HCT116 (cell line): ENCODE measurements around the gene CBX8. TPM values are rescaled to one million over a fixed set of nuclear protein-coding genes. Genes with fewer than 3 reads are reported as not detected.

Source experiments
- ATAC-seq: fragments of 200-7000 bp; cut with Tn5 transposase; 2 replicates; pipeline ENCODE4 v1.9.1; 2020; ENCODE audit warnings: mild to moderate bottlenecking, moderate library complexity
- BruUV-seq: library from RNA; stranded (reverse); fragments of 400-500 nt; replicated peaks from 2 replicates; lab custom pipeline; 2021; lab: Mats Ljungman, UMichigan
- CTCF ChIA-PET: fragments of 300-600 bp; sonication (Branson Sonifier 250); formaldehyde crosslinking; loops from one replicate; lab custom pipeline; 2021; ENCODE audit warnings: antibody characterized with exemption; lab: Charles Lee
- POLR2A ChIA-PET: fragments of 300-600, 350-600 bp; sonication (Branson Sonifier 250); formaldehyde crosslinking; loops from one replicate; lab custom pipeline; 2021; ENCODE audit warnings: antibody characterized with exemption; lab: Charles Lee
- RAD21 ChIA-PET, 2 experiments: fragments of 300-600 bp; sonication (Branson Sonifier 250); formaldehyde crosslinking; loops; one replicate each; lab custom pipeline; 2023; ENCODE audit warnings: low total read pairs in 2 of 2; ENCODE audit not compliant: uncharacterized antibody in 2 of 2, unreplicated experiment in 2 of 2, low non-redundant PET in 1 of 2; lab: Charles Lee
- DNase-seq: peaks from one replicate; pipeline ENCODE4 v3.0.0-alpha.2; 2010; ENCODE audit warnings: low read depth, low spot score
- H2AFZ ChIP-seq: fragments of 200-600 bp; shearing (Covaris generic), sonication (generic); 2 replicates; pipeline ENCODE4 v1.6.1; 2017; ENCODE audit warnings: low read depth, mixed run types, mixed read lengths, antibody characterized with exemption, low read length; ENCODE audit not compliant: poor library complexity, severe bottlenecking
- H3K27ac ChIP-seq: 2 replicates; pipeline ENCODE4 v1.5.1; 2012; ENCODE audit warnings: low read depth, low read length
- H3K27me3 ChIP-seq: fragments of 200-600 bp; sonication (generic); 2 replicates; pipeline ENCODE4 v1.6.1; 2016; ENCODE audit warnings: mixed run types, low read length, mixed read lengths; ENCODE audit not compliant: insufficient read depth
- H3K36me3 ChIP-seq, 2 experiments: fragments of 200-500 bp in 1 of 2; fragments of 200-600 bp in 1 of 2; sonication (Bioruptor generic) in 1 of 2; sonication (generic) in 1 of 2; 2 replicates each; pipeline versions ENCODE4 v1.5.1 to v1.6.1; 2014 to 2016; ENCODE audit warnings: low read length in 2 of 2, inconsistent platforms in 1 of 2, mixed read lengths in 1 of 2, mixed run types in 1 of 2; ENCODE audit not compliant: insufficient read depth in 2 of 2, control insufficient read depth in 1 of 2
- H3K4me1 ChIP-seq, 2 experiments: fragments of 200-600 bp in 1 of 2; sonication (generic) in 1 of 2; 2 replicates each; pipeline versions ENCODE4 v1.5.1 to v1.6.1; 2012 to 2017; ENCODE audit warnings: low read length in 2 of 2, inconsistent platforms in 1 of 2, mild to moderate bottlenecking in 1 of 2, mixed read lengths in 1 of 2, mixed run types in 1 of 2, moderate library complexity in 1 of 2; ENCODE audit not compliant: insufficient read depth in 2 of 2, control insufficient read depth in 1 of 2
- H3K4me2 ChIP-seq: fragments of 200-600 bp; sonication (generic); 2 replicates; pipeline ENCODE4 v1.6.1; 2017; ENCODE audit warnings: mixed run types, low read length, mixed read lengths
- H3K4me3 ChIP-seq, 2 experiments: fragments of 200-600 bp in 1 of 2; sonication (generic) in 1 of 2; replicated peaks in 1 of 2; 2 replicates each; pipeline ENCODE4 v1.5.1; 2011 to 2016; ENCODE audit warnings: low read length in 2 of 2, control low read depth in 1 of 2, low read depth in 1 of 2, mild to moderate bottlenecking in 1 of 2, mixed read lengths in 1 of 2, mixed run types in 1 of 2
- H3K79me2 ChIP-seq: fragments of 200-600 bp; sonication (generic); 2 replicates; pipeline ENCODE4 v1.6.1; 2017; ENCODE audit warnings: mild to moderate bottlenecking, mixed run types, low read length, moderate library complexity, mixed read lengths; ENCODE audit not compliant: insufficient read depth
- H3K9ac ChIP-seq: fragments of 200-600 bp; sonication (generic); 2 replicates; pipeline ENCODE4 v1.6.1; 2016; ENCODE audit warnings: low read length, mixed read lengths
- H3K9me2 ChIP-seq: fragments of 200-600 bp; sonication (generic), shearing (Covaris generic); 2 replicates; pipeline ENCODE4 v1.6.1; 2017; ENCODE audit warnings: mixed run types, mild to moderate bottlenecking, moderate library complexity; ENCODE audit not compliant: insufficient read depth
- H3K9me3 ChIP-seq, 2 experiments: fragments of 200-500 bp in 1 of 2; fragments of 200-600 bp in 1 of 2; sonication (Bioruptor generic) in 1 of 2; sonication (generic) in 1 of 2; 2 replicates each; pipeline ENCODE4 v1.6.1; 2014 to 2017; ENCODE audit warnings: low read length in 2 of 2, mixed read lengths in 2 of 2, inconsistent platforms in 1 of 2, low read depth in 1 of 2, mild to moderate bottlenecking in 1 of 2, mixed run types in 1 of 2, moderate library complexity in 1 of 2; ENCODE audit not compliant: control insufficient read depth in 1 of 2, insufficient read depth in 1 of 2
- H4K20me1 ChIP-seq: fragments of 200-600 bp; sonication (generic), shearing (Covaris generic); 2 replicates; pipeline ENCODE4 v1.6.1; 2017; ENCODE audit warnings: mixed run types, mild to moderate bottlenecking, moderate library complexity; ENCODE audit not compliant: insufficient read depth
- CBX3 ChIP-seq: IDR thresholded peaks from 2 replicates; pipeline ENCODE4 v1.6.1; 2012; ENCODE audit warnings: low read depth
- CEBPB ChIP-seq: IDR thresholded peaks from 2 replicates; pipeline ENCODE4 v1.6.1; 2012; ENCODE audit warnings: low read depth
- ELF1 ChIP-seq: IDR thresholded peaks from 2 replicates; pipeline ENCODE4 v1.6.1; 2012; ENCODE audit warnings: low read depth, borderline replicate concordance
- EZH2 ChIP-seq: fragments of 200-600 bp; sonication (generic); IDR thresholded peaks from 2 replicates; pipeline ENCODE4 v1.6.1; 2017; ENCODE audit warnings: antibody characterized with exemption, mixed run types
- JUND ChIP-seq: IDR thresholded peaks from 2 replicates; pipeline ENCODE4 v1.6.1; 2012
- RAD21 ChIP-seq: IDR thresholded peaks from 2 replicates; pipeline ENCODE4 v1.6.1; 2012; ENCODE audit warnings: low read depth, mild to moderate bottlenecking
- SIN3A ChIP-seq: IDR thresholded peaks from 2 replicates; pipeline ENCODE4 v1.6.1; 2012; ENCODE audit warnings: low read depth
- SP1 ChIP-seq: IDR thresholded peaks from 2 replicates; pipeline ENCODE4 v1.6.1; 2012; ENCODE audit warnings: low read depth
- TCF7L2 ChIP-seq: IDR thresholded peaks from 2 replicates; pipeline ENCODE4 v1.7.0; 2011; ENCODE audit warnings: borderline replicate concordance, inconsistent platforms; ENCODE audit not compliant: insufficient read depth, insufficient read length; ENCODE audit errors: extremely low read depth
- YY1 ChIP-seq: IDR thresholded peaks from 2 replicates; pipeline ENCODE4 v1.6.1; 2011; ENCODE audit warnings: low read length, low read depth, moderate library complexity, mild to moderate bottlenecking; ENCODE audit not compliant: insufficient replicate concordance; ENCODE audit errors: extremely low read depth
- ZFX ChIP-seq: fragments of 450-650 bp; IDR thresholded peaks from 2 replicates; pipeline ENCODE4 v1.6.1; 2017
- intact Hi-C: fragments of 100-400 bp; cut with micrococcal nuclease; formaldehyde crosslinking; loops from 2 replicates; pipeline ENCODE4 v1.10.0; 2022
- total RNA-seq: library from RNA; stranded (reverse); gene quantifications from one replicate; pipeline ENCODE4 v1.2.1, GENCODE V29; 2021; ENCODE audit not compliant: unreplicated experiment
- TF ChIP-seq, protein P1 (sequence below), 3 experiments: fragments of 200-600 bp in 1 of 3; sonication (generic) in 1 of 3; IDR thresholded peaks in 2 of 3; conservative IDR thresholded peaks in 1 of 3; 2 replicates each; pipeline ENCODE4 v1.5.1; 2012 to 2017; ENCODE audit warnings: low read depth in 2 of 3, low read length in 2 of 3, antibody characterized with exemption in 1 of 3, borderline replicate concordance in 1 of 3, control low read depth in 1 of 3, mild to moderate bottlenecking in 1 of 3, mixed read lengths in 1 of 3, mixed run types in 1 of 3, moderate library complexity in 1 of 3; ENCODE audit not compliant: insufficient read depth in 1 of 3
- TF ChIP-seq, protein P2 (sequence below): IDR thresholded peaks from 2 replicates; pipeline ENCODE4 v1.6.1; 2012

Gene CBX8
- total RNA-seq, 1 experiment from 2014 or later: 29.0 TPM

DNA sequence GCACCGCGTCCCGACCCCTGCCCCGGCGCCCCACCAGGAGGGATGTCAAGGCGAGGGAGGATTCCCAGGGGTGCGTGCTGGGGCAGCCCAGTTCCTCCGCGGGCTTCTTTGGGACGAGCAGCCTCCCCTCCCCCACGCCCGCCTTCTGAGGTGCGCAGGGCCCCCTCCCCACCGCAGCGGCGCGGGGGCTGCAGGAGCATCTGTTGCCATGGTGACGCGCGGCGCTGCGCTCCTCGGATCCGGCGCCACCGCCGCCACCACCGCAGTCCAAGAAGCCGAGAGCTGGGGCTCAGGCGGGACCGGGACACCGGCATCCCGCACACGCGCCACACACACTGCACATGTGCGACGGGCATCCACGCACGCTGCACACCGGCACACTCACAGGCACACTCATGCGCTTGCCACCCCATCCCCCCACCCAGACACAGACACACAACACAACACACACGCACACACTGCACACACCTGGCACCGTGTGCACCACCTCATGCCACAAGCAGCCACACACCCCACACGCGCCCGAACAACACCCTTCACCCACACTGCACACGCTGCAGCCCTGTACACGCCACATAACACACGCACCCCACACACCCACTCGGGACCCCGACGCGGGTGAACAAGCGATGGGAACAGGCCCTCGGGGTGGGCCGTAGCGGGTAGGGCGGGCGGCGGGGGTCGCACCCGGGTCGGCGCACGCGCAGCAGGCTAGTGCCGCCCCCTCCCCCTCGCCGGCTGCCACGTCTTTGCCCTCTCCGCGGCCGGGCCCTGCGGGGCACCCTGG is 49.2 kb downstream of the CBX8 start:
- CTCF ChIA-PET: interaction anchor here (3.5 kb wide), 1 partner anchor 260 kb away, joined by 10 read pairs; no protein-coding TSS in a partner anchor
- H3K9me2 ChIP-seq: no peaks in the 10 kb centered on the region
- no peak for DNase-seq
- no peak overlapping the region for H3K9ac ChIP-seq
- RAD21 ChIA-PET: no interaction called here
- no peak overlapping the region for H3K4me2 ChIP-seq
- no peaks in the 10 kb centered on the region for H3K79me2 ChIP-seq
- H4K20me1 ChIP-seq: no peaks in the 10 kb centered on the region
- intact Hi-C loops: no loop called here
- H3K4me1 ChIP-seq: peaks cover 11 to 32% of the 10 kb centered on the region in 2 experiments; a peak in 3 of 4 replicates
- no peaks in the 10 kb centered on the region for H3K9me3 ChIP-seq
- no peaks in the 10 kb centered on the region for H3K36me3 ChIP-seq
- H3K27ac ChIP-seq: no peak overlapping the region; the same call in 1 of the 2 replicates
- no peak for ATAC-seq
- H3K27me3 ChIP-seq: no peaks in the 10 kb centered on the region
- POLR2A ChIA-PET: no interaction called here
- no TSS peak for BruUV-seq
- no peak overlapping the region for H3K4me3 ChIP-seq
- TF ChIP-seq, protein P1, sequence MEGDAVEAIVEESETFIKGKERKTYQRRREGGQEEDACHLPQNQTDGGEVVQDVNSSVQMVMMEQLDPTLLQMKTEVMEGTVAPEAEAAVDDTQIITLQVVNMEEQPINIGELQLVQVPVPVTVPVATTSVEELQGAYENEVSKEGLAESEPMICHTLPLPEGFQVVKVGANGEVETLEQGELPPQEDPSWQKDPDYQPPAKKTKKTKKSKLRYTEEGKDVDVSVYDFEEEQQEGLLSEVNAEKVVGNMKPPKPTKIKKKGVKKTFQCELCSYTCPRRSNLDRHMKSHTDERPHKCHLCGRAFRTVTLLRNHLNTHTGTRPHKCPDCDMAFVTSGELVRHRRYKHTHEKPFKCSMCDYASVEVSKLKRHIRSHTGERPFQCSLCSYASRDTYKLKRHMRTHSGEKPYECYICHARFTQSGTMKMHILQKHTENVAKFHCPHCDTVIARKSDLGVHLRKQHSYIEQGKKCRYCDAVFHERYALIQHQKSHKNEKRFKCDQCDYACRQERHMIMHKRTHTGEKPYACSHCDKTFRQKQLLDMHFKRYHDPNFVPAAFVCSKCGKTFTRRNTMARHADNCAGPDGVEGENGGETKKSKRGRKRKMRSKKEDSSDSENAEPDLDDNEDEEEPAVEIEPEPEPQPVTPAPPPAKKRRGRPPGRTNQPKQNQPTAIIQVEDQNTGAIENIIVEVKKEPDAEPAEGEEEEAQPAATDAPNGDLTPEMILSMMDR (IDR thresholded peaks at IDR 0.05 in 2 of 3, conservative IDR thresholded peaks at IDR 0.05 in 1 of 3; ENCODE audit: borderline replicate concordance in 1 of 3, insufficient read depth in 1 of 3, low read depth in 2 of 3, low read length in 2 of 3): no peak
- TF ChIP-seq SIN3A: no peak
- no peak overlapping the region for H2AFZ ChIP-seq

DNA sequence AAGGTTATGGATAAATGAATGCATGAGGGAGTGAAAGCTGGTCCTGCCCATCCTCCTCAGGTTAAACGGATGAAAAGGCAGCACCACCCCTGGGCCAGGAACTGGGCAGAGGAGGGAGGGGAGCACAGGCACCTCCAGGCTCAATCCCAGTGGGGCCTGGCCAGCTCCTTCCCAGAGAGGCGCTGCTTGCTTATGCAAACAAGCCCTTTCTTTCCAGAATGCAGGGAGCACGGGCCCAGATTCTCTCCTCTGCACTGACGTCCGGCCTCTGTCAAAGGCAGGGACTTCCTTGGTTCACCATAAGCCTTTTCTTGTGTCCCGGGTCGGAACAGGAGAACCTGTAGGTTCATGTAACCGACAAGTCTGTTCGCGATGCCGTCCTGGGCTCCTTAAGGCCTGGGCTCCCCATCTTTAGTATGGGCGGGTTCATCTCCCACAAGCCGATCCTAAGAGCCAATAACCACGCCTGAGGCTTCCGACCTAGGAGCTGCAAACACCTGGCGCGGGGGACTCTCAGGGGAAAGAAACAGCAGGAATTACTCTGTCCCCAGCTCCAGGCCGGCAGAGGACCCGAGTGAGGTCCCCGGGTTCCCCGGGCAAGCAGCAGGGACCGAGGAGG is 49.9 kb downstream of the CBX8 start:
- no peak overlapping the region for H2AFZ ChIP-seq
- H3K4me2 ChIP-seq: no peak overlapping the region
- CTCF ChIA-PET: interaction anchor here (0.6 to 3.5 kb wide), 6 partner anchors 31 to 261 kb away, joined by 3 to 12 read pairs (median 7); no protein-coding TSS in a partner anchor

More for the DNA sequence above, 49.9 kb downstream of the CBX8 start:
- TF ChIP-seq EZH2 (no peak), SP1 (no peak), CEBPB (no peak), TCF7L2 (no peak), RAD21 (no peak), SIN3A (no peak), ELF1 (no peak), YY1 (no peak), CBX3 (no peak), JUND (no peak), ZFX (no peak)
- TF ChIP-seq, protein P1 (IDR thresholded peaks at IDR 0.05 in 2 of 3, conservative IDR thresholded peaks at IDR 0.05 in 1 of 3; ENCODE audit: borderline replicate concordance in 1 of 3, insufficient read depth in 1 of 3, low read depth in 2 of 3, low read length in 2 of 3): no peak
- TF ChIP-seq, protein P2, sequence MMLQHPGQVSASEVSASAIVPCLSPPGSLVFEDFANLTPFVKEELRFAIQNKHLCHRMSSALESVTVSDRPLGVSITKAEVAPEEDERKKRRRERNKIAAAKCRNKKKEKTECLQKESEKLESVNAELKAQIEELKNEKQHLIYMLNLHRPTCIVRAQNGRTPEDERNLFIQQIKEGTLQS: no peak
- ChIA-PET RAD21 (interaction anchor here in 1 of 2 experiments (1.2 kb wide), 1 partner anchor 89 kb away, joined by 5 read pairs; no protein-coding TSS in a partner anchor), POLR2A (no interaction called here)
- no peak overlapping the region for H3K27ac ChIP-seq
- no peak overlapping the region for H3K9ac ChIP-seq
- H4K20me1 ChIP-seq: no peaks in the 10 kb centered on the region
- H3K9me2 ChIP-seq: no peaks in the 10 kb centered on the region
- intact Hi-C loops: no loop called here
- DNase-seq: no peak
- peaks cover 14 to 37% of the 10 kb centered on the region in 2 experiments; a peak in 3 of 4 replicates for H3K4me1 ChIP-seq
- no peaks in the 10 kb centered on the region for H3K36me3 ChIP-seq
- no peak for ATAC-seq
- no TSS peak for BruUV-seq
- H3K27me3 ChIP-seq: no peaks in the 10 kb centered on the region
- no peaks in the 10 kb centered on the region for H3K79me2 ChIP-seq
- no peaks in the 10 kb centered on the region for H3K9me3 ChIP-seq
- no peak overlapping the region for H3K4me3 ChIP-seq
